DOHH2 (cell line): ENCODE measurements around the gene MUC2.

ENCODE experiments used
- H3F3A ChIP-seq: fragments of 200-600 bp; sonication (generic), shearing (Covaris generic); 2 replicates; pipeline ENCODE4 v1.6.0; 2016; ENCODE audit warnings: antibody characterized with exemption, mild to moderate bottlenecking; ENCODE audit not compliant: control insufficient read depth, insufficient read depth
- H3K27ac ChIP-seq: fragments of 200-600 bp; sonication (generic); 2 replicates; pipeline ENCODE4 v1.5.1; 2014; ENCODE audit warnings: low read depth, mild to moderate bottlenecking, low read length, moderate library complexity
- H3K27me3 ChIP-seq: fragments of 200-600 bp; sonication (generic); 2 replicates; pipeline ENCODE4 v1.6.1; 2014; ENCODE audit warnings: mild to moderate bottlenecking, low read length, mixed read lengths; ENCODE audit not compliant: control insufficient read depth
- H3K36me3 ChIP-seq: fragments of 200-600 bp; sonication (generic); 2 replicates; pipeline ENCODE4 v1.6.1; 2014; ENCODE audit warnings: mild to moderate bottlenecking, low read length, moderate library complexity, mixed read lengths; ENCODE audit not compliant: control insufficient read depth
- H3K4me1 ChIP-seq: fragments of 200-600 bp; sonication (generic); 2 replicates; pipeline ENCODE4 v1.6.1; 2014; ENCODE audit warnings: mild to moderate bottlenecking, low read length, mixed read lengths; ENCODE audit not compliant: control insufficient read depth
- H3K4me2 ChIP-seq: fragments of 200-600 bp; sonication (generic); 2 replicates; pipeline ENCODE4 v1.6.0; 2014; ENCODE audit warnings: mild to moderate bottlenecking, low read length, moderate library complexity
- H3K4me3 ChIP-seq: fragments of 200-600 bp; sonication (generic); 2 replicates; pipeline ENCODE4 v1.5.1; 2014; ENCODE audit warnings: mild to moderate bottlenecking, low read length, mixed read lengths
- H3K79me2 ChIP-seq: fragments of 200-600 bp; sonication (generic); 2 replicates; pipeline ENCODE4 v1.6.1; 2014; ENCODE audit warnings: mild to moderate bottlenecking, low read length, mixed read lengths; ENCODE audit not compliant: control insufficient read depth
- H3K9me2 ChIP-seq: fragments of 200-600 bp; sonication (generic); replicated peaks from 2 replicates; pipeline ENCODE4 v1.6.1; 2014; ENCODE audit warnings: mild to moderate bottlenecking, low read length, mixed read lengths; ENCODE audit not compliant: control insufficient read depth
- H3K9me3 ChIP-seq: fragments of 200-600 bp; sonication (generic); 2 replicates; pipeline ENCODE4 v1.6.1; 2014; ENCODE audit warnings: antibody characterized with exemption, low read length, mixed read lengths; ENCODE audit not compliant: control insufficient read depth, insufficient read depth
- H4K20me1 ChIP-seq: fragments of 200-600 bp; sonication (generic); 2 replicates; pipeline ENCODE4 v1.6.0; 2014; ENCODE audit warnings: low read depth, mild to moderate bottlenecking, antibody characterized with exemption, low read length, moderate library complexity; ENCODE audit not compliant: control insufficient read depth, insufficient read depth
- CTCF ChIP-seq: fragments of 200-600 bp; sonication (generic); IDR thresholded peaks from one replicate; pipeline ENCODE4 v1.5.1; 2014; ENCODE audit warnings: antibody characterized with exemption, mild to moderate bottlenecking, low read depth, low read length; ENCODE audit not compliant: poor library complexity, severe bottlenecking
- EZH2phosphoT487 ChIP-seq: fragments of 200-600 bp; sonication (generic); IDR thresholded peaks from 2 replicates; pipeline ENCODE4 v1.6.1; 2017; ENCODE audit warnings: borderline replicate concordance, mild to moderate bottlenecking, antibody characterized with exemption, low read length, moderate library complexity, mixed read lengths

Gene MUC2

DNA sequence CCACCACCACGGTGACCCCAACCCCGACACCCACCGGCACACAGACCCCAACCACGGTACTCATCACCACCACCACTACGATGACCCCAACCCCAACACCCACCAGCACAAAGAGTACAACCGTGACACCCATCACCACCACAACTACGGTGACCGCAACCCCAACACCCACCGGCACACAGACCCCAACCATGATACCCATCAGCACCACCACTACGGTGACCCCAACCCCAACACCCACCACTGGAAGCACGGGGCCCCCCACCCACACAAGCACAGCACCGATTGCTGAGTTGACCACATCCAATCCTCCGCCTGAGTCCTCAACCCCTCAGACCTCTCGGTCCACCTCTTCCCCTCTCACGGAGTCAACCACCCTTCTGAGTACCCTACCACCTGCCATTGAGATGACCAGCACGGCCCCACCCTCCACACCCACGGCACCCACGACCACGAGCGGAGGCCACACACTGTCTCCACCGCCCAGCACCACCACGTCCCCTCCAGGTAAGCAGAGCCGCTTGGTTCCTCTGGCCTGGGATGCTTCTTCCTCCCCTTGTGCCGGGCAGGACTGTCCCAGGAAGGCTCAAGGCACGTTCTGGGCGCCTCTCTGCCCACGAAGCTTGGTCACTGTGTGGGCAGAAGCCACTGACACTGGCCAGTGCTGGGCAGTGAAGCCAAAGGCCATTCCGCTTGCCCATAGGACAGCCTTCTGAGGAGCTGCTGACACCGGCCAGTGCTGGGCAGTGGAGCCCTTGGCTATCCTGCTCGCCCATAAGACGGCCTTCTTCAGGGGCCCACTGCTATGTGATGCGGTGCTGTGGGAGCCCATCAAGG, 25.1 kb downstream of the MUC2 start:
- H3F3A ChIP-seq = no peaks in the 10 kb centered on the region
- H3K4me2 ChIP-seq = no peak overlapping the region
- no peaks in the 10 kb centered on the region for H3K9me2 ChIP-seq
- no peak overlapping the region for H3K27ac ChIP-seq
- H3K4me3 ChIP-seq = no peak overlapping the region
- H3K27me3 ChIP-seq = no peaks in the 10 kb centered on the region
- TF ChIP-seq CTCF = no peak
- TF ChIP-seq EZH2phosphoT487 = no peak
- no peaks in the 10 kb centered on the region for H3K79me2 ChIP-seq
- no peaks in the 10 kb centered on the region for H3K36me3 ChIP-seq
- no peaks in the 10 kb centered on the region for H4K20me1 ChIP-seq
- peaks cover 56% of the 10 kb centered on the region for H3K9me3 ChIP-seq
- no peaks in the 10 kb centered on the region for H3K4me1 ChIP-seq

DNA sequence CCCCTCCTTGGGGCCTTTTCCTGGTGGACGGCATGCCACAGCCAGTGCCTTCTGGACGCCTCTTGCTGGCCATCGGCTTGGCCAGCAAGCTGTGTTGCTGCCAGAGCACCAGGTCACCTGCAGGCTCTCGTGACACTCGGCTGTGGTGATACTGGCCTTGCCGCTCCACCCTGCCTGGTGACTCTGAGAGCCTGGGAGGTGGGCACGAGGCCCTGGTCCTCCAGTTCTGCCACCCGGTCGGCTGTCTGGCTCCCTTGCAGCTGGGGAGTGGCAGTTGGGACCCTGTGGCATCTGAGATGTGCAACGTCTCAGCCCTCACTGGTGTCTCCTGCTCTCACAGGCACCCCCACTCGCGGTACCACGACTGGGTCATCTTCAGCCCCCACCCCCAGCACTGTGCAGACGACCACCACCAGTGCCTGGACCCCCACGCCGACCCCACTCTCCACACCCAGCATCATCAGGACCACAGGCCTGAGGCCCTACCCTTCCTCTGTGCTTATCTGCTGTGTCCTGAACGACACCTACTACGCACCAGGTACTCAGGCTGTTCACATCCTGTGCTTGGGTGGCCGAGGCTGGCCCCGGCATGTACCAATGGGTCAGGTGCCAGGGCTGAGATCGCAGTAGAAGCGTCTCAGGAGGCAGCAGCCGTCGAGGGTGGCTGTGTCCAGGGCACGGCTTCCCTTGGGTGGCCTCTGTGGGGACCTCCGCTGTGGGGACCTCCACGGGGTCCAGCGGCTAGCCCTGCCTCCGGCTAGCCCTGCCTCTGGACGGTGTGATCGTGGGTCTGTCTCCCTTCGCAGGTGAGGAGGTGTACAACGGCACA, 26.0 kb downstream of the MUC2 start:
- Histone ChIP-seq H3K36me3 (no peaks in the 10 kb centered on the region), H3K27me3 (no peaks in the 10 kb centered on the region), H3K4me3 (no peak overlapping the region), H3K27ac (no peak overlapping the region), H3K4me1 (no peaks in the 10 kb centered on the region), H3K9me3 (peaks cover 56% of the 10 kb centered on the region), H3K4me2 (no peak overlapping the region), H3K79me2 (no peaks in the 10 kb centered on the region), H3K9me2 (no peaks in the 10 kb centered on the region), H4K20me1 (no peaks in the 10 kb centered on the region), H3F3A (no peaks in the 10 kb centered on the region)
- TF ChIP-seq EZH2phosphoT487 (no peak), CTCF (no peak)

DNA sequence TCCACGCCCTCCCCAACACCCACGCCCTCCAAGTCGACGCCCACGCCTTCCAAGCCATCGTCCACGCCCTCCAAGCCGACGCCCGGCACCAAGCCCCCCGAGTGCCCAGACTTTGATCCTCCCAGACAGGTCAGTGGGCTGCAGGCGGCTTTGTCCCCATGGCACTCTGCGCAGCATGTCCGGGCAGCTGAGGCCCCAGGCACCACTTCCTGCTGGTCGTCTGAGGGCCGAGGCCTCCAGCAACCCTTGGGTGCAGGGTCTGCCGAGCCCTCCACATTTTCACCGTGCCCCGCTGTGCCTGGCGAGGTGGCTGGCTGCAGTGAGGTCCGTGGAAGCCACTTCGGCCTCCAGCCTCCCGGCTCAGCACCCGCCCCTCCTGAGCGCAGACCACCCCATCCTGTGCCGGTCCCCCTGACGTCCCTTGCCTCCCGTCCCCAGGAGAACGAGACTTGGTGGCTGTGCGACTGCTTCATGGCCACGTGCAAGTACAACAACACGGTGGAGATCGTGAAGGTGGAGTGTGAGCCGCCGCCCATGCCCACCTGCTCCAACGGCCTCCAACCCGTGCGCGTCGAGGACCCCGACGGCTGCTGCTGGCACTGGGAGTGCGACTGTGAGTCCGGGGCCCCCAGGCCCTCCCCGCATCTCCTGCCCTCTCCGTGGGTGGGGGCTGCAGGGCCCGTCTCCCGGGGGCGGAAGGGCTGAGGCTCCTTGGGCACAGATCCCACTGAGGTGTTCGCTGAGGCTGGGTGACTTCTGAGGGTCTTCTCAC, 26.8 kb downstream of the MUC2 start:
- no peaks in the 10 kb centered on the region for H3F3A ChIP-seq
- H3K27me3 ChIP-seq = no peaks in the 10 kb centered on the region
- no peaks in the 10 kb centered on the region for H3K79me2 ChIP-seq
- no peaks in the 10 kb centered on the region for H3K4me1 ChIP-seq
- no peak overlapping the region for H3K27ac ChIP-seq
- H3K4me3 ChIP-seq = no peak overlapping the region
- H3K4me2 ChIP-seq = no peak overlapping the region
- H3K9me3 ChIP-seq = peaks cover 50% of the 10 kb centered on the region
- no peak for TF ChIP-seq EZH2phosphoT487
- TF ChIP-seq CTCF = no peak
- no peaks in the 10 kb centered on the region for H3K9me2 ChIP-seq
- no peaks in the 10 kb centered on the region for H3K36me3 ChIP-seq
- no peaks in the 10 kb centered on the region for H4K20me1 ChIP-seq
